Upper lobe of left lung (tissue), 4 donors: ENCODE results near the gene GNRH2.

Source experiments
- CTCF ChIP-seq, 6 experiments: fragments of 450-650 bp in 4 of 6; fragments of 200-600 bp in 2 of 6; sonication (generic) in 2 of 6; IDR thresholded peaks; one replicate each; pipeline ENCODE4 v1.5.1; 2016 to 2019; ENCODE audit warnings: antibody characterized with exemption in 6 of 6
- POLR2A ChIP-seq, 4 donors: fragments of 450-650 bp; IDR thresholded peaks; one replicate each; pipeline ENCODE4 v1.5.1; 2016 to 2017; ENCODE audit warnings: antibody characterized with exemption in 4 of 4, mild to moderate bottlenecking in 2 of 4
- POLR2AphosphoS5 ChIP-seq, 2 donors: sonication (generic); formaldehyde crosslinking; IDR thresholded peaks; one replicate each; pipeline ENCODE4 v1.5.1; 2017; ENCODE audit warnings: antibody characterized with exemption in 2 of 2

- no peak for TF ChIP-seq CTCF (IDR thresholded peaks at IDR 0.05)
- TF ChIP-seq POLR2A (IDR thresholded peaks at IDR 0.05), result no peak
- no peak for TF ChIP-seq POLR2AphosphoS5 (IDR thresholded peaks at IDR 0.05)
Observed at GRCh38 chr20:3085571-3086072, 42.2 kb downstream of the GNRH2 start.
